K562 (cell line): ENCODE results near the gene SGPP2. TPM values are rescaled to one million over a fixed set of nuclear protein-coding genes. Genes with fewer than 3 reads are reported as not detected.

Source experiments
- ATAC-seq: fragments of 200-7000 bp; cut with Tn5 transposase; 3 replicates; pipeline ENCODE4 v1.9.1; 2020; ENCODE audit warnings: moderate library complexity
- BruUV-seq: library from RNA; stranded (reverse); fragments of 400-500 nt; replicated peaks from 2 replicates; lab custom pipeline; 2021; lab: Mats Ljungman, UMichigan
- CTCF ChIA-PET: fragments of 300-600 bp; formaldehyde crosslinking; extraction: SDS; loops from one replicate; lab custom pipeline; 2021; ENCODE audit warnings: low intra/inter-chr PET ratio; lab: Yijun Ruan, JAX
- POLR2A ChIA-PET: fragments of 300-600, 350-650 bp; sonication (Branson Sonifier 250); formaldehyde crosslinking; extraction: SDS; loops from one replicate; lab custom pipeline; 2021; ENCODE audit warnings: antibody characterized with exemption, inconsistent platforms; lab: Yijun Ruan, JAX
- DNase-seq, 4 experiments: peaks; one replicate each; pipeline versions ENCODE4 v3.0.0 to v3.0.0-alpha.2; 2011 to 2018; ENCODE audit warnings: low spot score in 3 of 4, mixed read lengths in 3 of 4; ENCODE audit errors: extremely low read depth in 1 of 4
- FAIRE-seq: peaks from 2 replicates; lab custom pipeline; 2011; peaks lifted over from hg19 to GRCh38; lab: Jason Lieb, UNC
- H2AFZ ChIP-seq: 2 replicates; pipeline ENCODE4 v1.6.0; 2011; ENCODE audit warnings: low read depth, low read length, control low read depth, inconsistent platforms
- H3K27ac ChIP-seq: fragments of 200-600 bp; 3 replicates; pipeline ENCODE4 v1.8.0; 2011; ENCODE audit warnings: low read depth, mild to moderate bottlenecking, control low read depth, inconsistent platforms, low read length, moderate library complexity, mixed read lengths; ENCODE audit errors: extremely low read depth
- H3K27me3 ChIP-seq, 2 experiments: fragments of 300-600 bp in 1 of 2; 2 replicates in 1 of 2; 3 replicates in 1 of 2; pipeline versions ENCODE4 v1.6.0 to v1.8.0; 2011; ENCODE audit warnings: inconsistent platforms in 2 of 2, low read length in 2 of 2, mild to moderate bottlenecking in 1 of 2, mixed read lengths in 1 of 2, moderate library complexity in 1 of 2; ENCODE audit not compliant: control insufficient read depth in 2 of 2, insufficient read depth in 2 of 2
- H3K36me3 ChIP-seq: fragments of 300-600 bp; 3 replicates; pipeline ENCODE4 v1.8.0; 2011; ENCODE audit warnings: mild to moderate bottlenecking, low read length, inconsistent platforms; ENCODE audit not compliant: control insufficient read depth, insufficient read depth
- H3K4me1 ChIP-seq, 2 experiments: fragments of 200-600 bp in 1 of 2; replicated peaks in 1 of 2; 2 replicates in 1 of 2; 3 replicates in 1 of 2; pipeline versions ENCODE4 v1.5.1 to v1.8.0; 2011; ENCODE audit warnings: inconsistent platforms in 2 of 2, low read length in 2 of 2, mild to moderate bottlenecking in 1 of 2, mixed read lengths in 1 of 2, moderate library complexity in 1 of 2; ENCODE audit not compliant: control insufficient read depth in 2 of 2, insufficient read depth in 2 of 2
- H3K4me2 ChIP-seq: 2 replicates; pipeline ENCODE4 v1.6.1; 2011; ENCODE audit warnings: low read length, control low read depth, inconsistent platforms, mixed read lengths; ENCODE audit not compliant: insufficient read depth
- H3K4me3 ChIP-seq: fragments of 200-600 bp; sonication (generic), shearing (Covaris generic); 2 replicates; pipeline ENCODE4 v1.5.1; 2016; ENCODE audit warnings: control low read depth, inconsistent platforms
- H3K79me2 ChIP-seq: fragments of 200-600 bp; 3 replicates; pipeline ENCODE4 v1.8.0; 2011; ENCODE audit warnings: low read length, inconsistent platforms; ENCODE audit not compliant: control insufficient read depth, insufficient read depth
- H3K9ac ChIP-seq, 2 experiments: 2 replicates each; pipeline versions ENCODE4 v1.6.0 to v1.6.1; 2011; ENCODE audit warnings: low read depth in 2 of 2, low read length in 2 of 2, control low read depth in 1 of 2, inconsistent platforms in 1 of 2, mild to moderate bottlenecking in 1 of 2, mixed read lengths in 1 of 2; ENCODE audit not compliant: insufficient read depth in 1 of 2
- H3K9me1 ChIP-seq: one replicate; pipeline ENCODE4 v1.6.0; 2011; ENCODE audit warnings: inconsistent platforms, mild to moderate bottlenecking, low read length, moderate library complexity; ENCODE audit not compliant: control insufficient read depth, insufficient read depth
- H3K9me3 ChIP-seq: replicated peaks from 2 replicates; pipeline ENCODE4 v1.5.1; 2011; ENCODE audit warnings: low read depth, low read length, inconsistent platforms; ENCODE audit not compliant: control insufficient read depth, insufficient read depth
- H4K20me1 ChIP-seq: replicated peaks from 2 replicates; pipeline ENCODE4 v1.6.1; 2011; ENCODE audit warnings: low read length, inconsistent platforms, mixed read lengths; ENCODE audit not compliant: control insufficient read depth, insufficient read depth
- ETV1 ChIP-seq: fragments of 450-650 bp; conservative IDR thresholded peaks from 2 replicates; pipeline ENCODE4 v1.6.1; 2016; ENCODE audit warnings: missing genetic modification characterization, control low read depth, low read depth, missing compliant biosample characterization
- HDAC1 ChIP-seq, 2 experiments: fragments of 450-650 bp; IDR thresholded peaks; 2 replicates each; pipeline ENCODE4 v1.6.1; 2016 to 2017; ENCODE audit warnings: inconsistent platforms in 1 of 2, mild to moderate bottlenecking in 1 of 2, moderate library complexity in 1 of 2
- NFE2 ChIP-seq: IDR thresholded peaks from 2 replicates; pipeline ENCODE4 v1.6.1; 2014; ENCODE audit warnings: antibody characterized with exemption, low read depth
- RBM25 ChIP-seq: fragments of 200-400 bp; formaldehyde crosslinking; IDR thresholded peaks from 2 replicates; pipeline ENCODE4 v1.6.1; 2018; ENCODE audit warnings: low read length, low read depth, moderate library complexity; ENCODE audit not compliant: severe bottlenecking
- SNRNP70 ChIP-seq: fragments of 200-400 bp; formaldehyde crosslinking; optimal IDR thresholded peaks from 2 replicates; pipeline ENCODE3; 2017; ENCODE audit warnings: low read depth, low read length
- ZBTB11 ChIP-seq, 3 experiments: fragments of 200-800 bp in 1 of 3; fragments of 250-450 bp in 1 of 3; fragments of 450-650 bp in 1 of 3; sonication (Bioruptor Pico) in 1 of 3; sonication (Bioruptor generic) in 1 of 3; formaldehyde crosslinking in 1 of 3; IDR thresholded peaks; 2 replicates each; pipeline versions ENCODE4 v1.6.1 to v1.8.0; 2016 to 2022; ENCODE audit warnings: mild to moderate bottlenecking in 2 of 3, missing genetic modification characterization in 2 of 3, missing compliant biosample characterization in 1 of 3, moderate library complexity in 1 of 3
- ZNF384 ChIP-seq: IDR thresholded peaks from 2 replicates; pipeline ENCODE4 v1.6.1; 2012; ENCODE audit warnings: low read depth, low read length, improper control_type of control experiment
- ZNF584 ChIP-seq: fragments of 200-800 bp; sonication (Bioruptor generic); IDR thresholded peaks from 2 replicates; pipeline ENCODE4 v1.6.1; 2016; ENCODE audit warnings: low read depth, mild to moderate bottlenecking, missing genetic modification characterization, missing compliant biosample characterization
- WGBS: fragments of 100-300 bp; shearing (Covaris generic); methylation state at CpG from one replicate; pipeline ENCODE4 v1.1.6; 2016; ENCODE audit warnings: low coverage, mixed read lengths; ENCODE audit not compliant: insufficient coverage; ENCODE audit errors: missing lambda C conversion rate; 5-methylcytosine and 5-hydroxymethylcytosine counted together
- in situ Hi-C: fragments of 300-500 bp; cut with MboI; formaldehyde crosslinking; loops from 4 replicates; pipeline ENCODE4 v1.15.0; 2018; ENCODE audit warnings: inconsistent platforms, mixed read lengths
- intact Hi-C: fragments of 100-400 bp; cut with micrococcal nuclease; formaldehyde crosslinking; loops from 2 replicates; pipeline ENCODE4 v1.14.2; 2022
- polyA plus RNA-seq, 8 experiments: library from polyadenylated mRNA; depleted of rRNA in 4 of 8; stranded (reverse) in 5 of 8; unstranded in 3 of 8; fragments of >200 nt; fragmentation: Nextera tagmentation in 2 of 8; fragmentation: Illumina TruSeq in 1 of 8; extraction: Ambion mirVana in 2 of 8; extraction: Trizol in 1 of 8; gene quantifications; 2 replicates each; pipeline versions ENCODE4 v1.2.1 to v1.2.3, GENCODE V29; 2011 to 2014; ENCODE audit warnings: inconsistent platforms in 1 of 8, missing spikeins in 1 of 8
- total RNA-seq, 7 experiments: library from RNA; depleted of rRNA in 6 of 7; stranded (reverse); fragments of >200 nt in 6 of 7; fragmentation: Illumina TruSeq in 2 of 7; extraction: Trizol in 2 of 7; gene quantifications; 2 replicates each; pipeline versions ENCODE4 v1.2.1 to v1.2.3, GENCODE V29; 2011 to 2021; ENCODE audit warnings: low replicate concordance in 1 of 7
- TF ChIP-seq, protein P1 (sequence below): fragments of 450-650 bp; conservative IDR thresholded peaks from 2 replicates; pipeline ENCODE4 v1.6.1; 2016; ENCODE audit warnings: missing genetic modification characterization, low read depth, mild to moderate bottlenecking, control low read depth, missing compliant biosample characterization

Gene SGPP2
- total and polyA plus RNA-seq, 9 of the 15 experiments (the other 6 are each of a cell fraction or from before 2014, with no cell fraction given) = 0.01 to 0.04 TPM; not detected in 7

- Histone ChIP-seq H2AFZ (no peak overlapping the region), H3K36me3 (no peaks in the 10 kb centered on the region), H3K9ac (no peak overlapping the region)
- DNase-seq = no peak
- no TSS peak for BruUV-seq
- intact Hi-C loops = no loop called here
- TF ChIP-seq ETV1 = no peak
- TF ChIP-seq, all 486 proteins: peak for 0
- WGBS = 2% methylated on average over 4 of the region's 4 CpGs
- Histone ChIP-seq H3K9me3 (no peaks in the 10 kb centered on the region), H3K4me1 (no peaks in the 10 kb centered on the region), H3K4me3 (no peak overlapping the region), H4K20me1 (no peaks in the 10 kb centered on the region), H3K27ac (no peak overlapping the region), H3K9me1 (no peaks in the 10 kb centered on the region), H3K79me2 (no peaks in the 10 kb centered on the region), H3K27me3 (no peaks in the 10 kb centered on the region), H3K4me2 (no peak overlapping the region)
- ChIA-PET CTCF (no interaction called here), POLR2A (no interaction called here)
- FAIRE-seq = no peak
- no peak for ATAC-seq
- in situ Hi-C loops = no loop called here
Measured at GRCh38 chr2:222523783-222524544, 99.6 kb downstream of the SGPP2 start.

- no peaks in the 10 kb centered on the region for H3K4me1 ChIP-seq
- H3K9ac ChIP-seq = no peak overlapping the region
- H3K9me3 ChIP-seq = no peaks in the 10 kb centered on the region
- no peak overlapping the region for H3K27ac ChIP-seq
- H3K4me2 ChIP-seq = no peak overlapping the region
- in situ Hi-C loops (no loop called here), intact Hi-C loops (no loop called here)
- no peaks in the 10 kb centered on the region for H4K20me1 ChIP-seq
- no peak overlapping the region for H2AFZ ChIP-seq
- H3K4me3 ChIP-seq = no peak overlapping the region
- H3K79me2 ChIP-seq = no peaks in the 10 kb centered on the region
- 0% methylated on average over 3 of the region's 5 CpGs for WGBS
- no peaks in the 10 kb centered on the region for H3K27me3 ChIP-seq
- no peaks in the 10 kb centered on the region for H3K36me3 ChIP-seq
- CTCF ChIA-PET = no interaction called here
- FAIRE-seq = no peak
- POLR2A ChIA-PET = no interaction called here
- H3K9me1 ChIP-seq = no peaks in the 10 kb centered on the region
- DNase-seq = no peak
- BruUV-seq = no TSS peak
- ATAC-seq = no peak
- no peak for TF ChIP-seq NFE2
- TF ChIP-seq ZNF384 = no peak
- no peak for TF ChIP-seq HDAC1 (IDR thresholded peaks at IDR 0.05)
- no peak for TF ChIP-seq ZNF584 (CRISPR knock-in tag)
- TF ChIP-seq ZBTB11 (CRISPR knock-in tag; IDR thresholded peaks at IDR 0.05) = no peak
- no peak for TF ChIP-seq RBM25
- TF ChIP-seq SNRNP70 = no peak
- TF ChIP-seq, protein P1, sequence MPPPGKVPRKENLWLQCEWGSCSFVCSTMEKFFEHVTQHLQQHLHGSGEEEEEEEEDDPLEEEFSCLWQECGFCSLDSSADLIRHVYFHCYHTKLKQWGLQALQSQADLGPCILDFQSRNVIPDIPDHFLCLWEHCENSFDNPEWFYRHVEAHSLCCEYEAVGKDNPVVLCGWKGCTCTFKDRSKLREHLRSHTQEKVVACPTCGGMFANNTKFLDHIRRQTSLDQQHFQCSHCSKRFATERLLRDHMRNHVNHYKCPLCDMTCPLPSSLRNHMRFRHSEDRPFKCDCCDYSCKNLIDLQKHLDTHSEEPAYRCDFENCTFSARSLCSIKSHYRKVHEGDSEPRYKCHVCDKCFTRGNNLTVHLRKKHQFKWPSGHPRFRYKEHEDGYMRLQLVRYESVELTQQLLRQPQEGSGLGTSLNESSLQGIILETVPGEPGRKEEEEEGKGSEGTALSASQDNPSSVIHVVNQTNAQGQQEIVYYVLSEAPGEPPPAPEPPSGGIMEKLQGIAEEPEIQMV (tag) = no peak
Measured at GRCh38 chr2:222525811-222526210, 101.5 kb downstream of the SGPP2 start.
